K562 (cell line): ENCODE measurements around the gene CUTA. TPM values are rescaled to one million over a fixed set of nuclear protein-coding genes. Genes with fewer than 3 reads are reported as not detected.

Source experiments
- BRD9 ChIP-seq: fragments of 450-650 bp; IDR thresholded peaks from 2 replicates; pipeline ENCODE4 v1.6.1; 2018; ENCODE audit warnings: low read depth; ENCODE audit not compliant: partially characterized antibody
- BRF1 ChIP-seq: IDR thresholded peaks from 3 replicates; pipeline ENCODE4 v1.6.1; 2011; ENCODE audit warnings: borderline replicate concordance, mild to moderate bottlenecking; ENCODE audit not compliant: insufficient read length; ENCODE audit errors: extremely low read depth
- ETV5 ChIP-seq: sonication (generic); formaldehyde crosslinking; IDR thresholded peaks from 2 replicates; pipeline ENCODE4 v1.4.0; 2020; ENCODE audit warnings: low read depth, mild to moderate bottlenecking, missing genetic modification reagents
- FOSL1 ChIP-seq: fragments of 200-800 bp; sonication (Bioruptor generic); conservative IDR thresholded peaks from 2 replicates; pipeline ENCODE4 v1.6.1; 2016; ENCODE audit warnings: missing genetic modification characterization, missing compliant biosample characterization
- FOXM1 ChIP-seq, 2 experiments: fragments of 450-650 bp in 1 of 2; sonication (generic) in 1 of 2; formaldehyde crosslinking in 1 of 2; IDR thresholded peaks; 2 replicates each; pipeline versions ENCODE4 v1.6.1 to v1.9.0; 2017 to 2022; ENCODE audit warnings: low read depth in 2 of 2, mild to moderate bottlenecking in 2 of 2, missing genetic modification reagents in 1 of 2, moderate library complexity in 1 of 2
- L3MBTL2 ChIP-seq: fragments of 450-650 bp; IDR thresholded peaks from 2 replicates; pipeline ENCODE4 v1.6.1; 2016; ENCODE audit warnings: mild to moderate bottlenecking, moderate library complexity
- NBN ChIP-seq: fragments of 450-650 bp; IDR thresholded peaks from 2 replicates; pipeline ENCODE4 v1.6.1; 2016; ENCODE audit warnings: low read depth, mild to moderate bottlenecking
- POLR2B ChIP-seq: fragments of 450-650 bp; IDR thresholded peaks from 2 replicates; pipeline ENCODE4 v1.6.1; 2018; ENCODE audit warnings: low read depth; ENCODE audit not compliant: partially characterized antibody
- PREB ChIP-seq: sonication (generic); formaldehyde crosslinking; IDR thresholded peaks from 2 replicates; pipeline ENCODE4 v1.8.1; 2023; ENCODE audit warnings: mild to moderate bottlenecking, missing genetic modification reagents
- PRMT5 ChIP-seq: sonication (generic); formaldehyde crosslinking; IDR thresholded peaks from 2 replicates; pipeline ENCODE4 v1.5.0; 2020; ENCODE audit warnings: missing genetic modification reagents
- RBM14 ChIP-seq: fragments of 200-400 bp; formaldehyde crosslinking; IDR thresholded peaks from 2 replicates; pipeline ENCODE4 v1.6.1; 2018; ENCODE audit warnings: low read depth, mild to moderate bottlenecking, low read length, moderate library complexity, borderline replicate concordance; ENCODE audit not compliant: insufficient read depth
- SMAD3 ChIP-seq: fragments of 450-650 bp; formaldehyde crosslinking; conservative IDR thresholded peaks from 2 replicates; pipeline ENCODE4 v1.4.0; 2020; ENCODE audit warnings: mild to moderate bottlenecking
- SNIP1 ChIP-seq: fragments of 450-650 bp; IDR thresholded peaks from 2 replicates; pipeline ENCODE4 v1.7.1; 2017; ENCODE audit warnings: low read depth, mild to moderate bottlenecking
- TCF15 ChIP-seq: fragments of 250-450 bp; sonication (Bioruptor Pico); IDR thresholded peaks from 2 replicates; pipeline ENCODE4 v1.8.0; 2022; ENCODE audit warnings: moderate library complexity, mild to moderate bottlenecking, inconsistent platforms
- ZNF253 ChIP-seq: fragments of 250-450 bp; sonication (Bioruptor Pico); conservative IDR thresholded peaks from 2 replicates; pipeline ENCODE4 v1.6.1; 2021; ENCODE audit warnings: mild to moderate bottlenecking
- ZNF589 ChIP-seq: fragments of 200-800 bp; sonication (Bioruptor generic); IDR thresholded peaks from 2 replicates; pipeline ENCODE4 v1.6.1; 2016; ENCODE audit warnings: low read depth, missing genetic modification characterization, missing compliant biosample characterization
- polyA plus RNA-seq, 8 experiments: library from polyadenylated mRNA; depleted of rRNA in 4 of 8; stranded (reverse) in 5 of 8; unstranded in 3 of 8; fragments of >200 nt; fragmentation: Nextera tagmentation in 2 of 8; fragmentation: Illumina TruSeq in 1 of 8; extraction: Ambion mirVana in 2 of 8; extraction: Trizol in 1 of 8; gene quantifications; 2 replicates each; pipeline versions ENCODE4 v1.2.1 to v1.2.3, GENCODE V29; 2011 to 2014; ENCODE audit warnings: inconsistent platforms in 1 of 8, missing spikeins in 1 of 8
- total RNA-seq, 7 experiments: library from RNA; depleted of rRNA in 6 of 7; stranded (reverse); fragments of >200 nt in 6 of 7; fragmentation: Illumina TruSeq in 2 of 7; extraction: Trizol in 2 of 7; gene quantifications; 2 replicates each; pipeline versions ENCODE4 v1.2.1 to v1.2.3, GENCODE V29; 2011 to 2021; ENCODE audit warnings: low replicate concordance in 1 of 7
- TF ChIP-seq, protein P1 (sequence below), 2 experiments: fragments of 450-650 bp; formaldehyde crosslinking in 1 of 2; IDR thresholded peaks; 2 replicates each; pipeline versions ENCODE4 v1.4.0 to v1.6.1; 2014 to 2020; ENCODE audit warnings: mild to moderate bottlenecking in 2 of 2, borderline replicate concordance in 1 of 2, low read depth in 1 of 2

Gene CUTA
- total and polyA plus RNA-seq, 9 of the 15 experiments (the other 6 are each of a cell fraction or from before 2014, with no cell fraction given): 166 to 682 (median 310) TPM

- TF ChIP-seq, protein P1, sequence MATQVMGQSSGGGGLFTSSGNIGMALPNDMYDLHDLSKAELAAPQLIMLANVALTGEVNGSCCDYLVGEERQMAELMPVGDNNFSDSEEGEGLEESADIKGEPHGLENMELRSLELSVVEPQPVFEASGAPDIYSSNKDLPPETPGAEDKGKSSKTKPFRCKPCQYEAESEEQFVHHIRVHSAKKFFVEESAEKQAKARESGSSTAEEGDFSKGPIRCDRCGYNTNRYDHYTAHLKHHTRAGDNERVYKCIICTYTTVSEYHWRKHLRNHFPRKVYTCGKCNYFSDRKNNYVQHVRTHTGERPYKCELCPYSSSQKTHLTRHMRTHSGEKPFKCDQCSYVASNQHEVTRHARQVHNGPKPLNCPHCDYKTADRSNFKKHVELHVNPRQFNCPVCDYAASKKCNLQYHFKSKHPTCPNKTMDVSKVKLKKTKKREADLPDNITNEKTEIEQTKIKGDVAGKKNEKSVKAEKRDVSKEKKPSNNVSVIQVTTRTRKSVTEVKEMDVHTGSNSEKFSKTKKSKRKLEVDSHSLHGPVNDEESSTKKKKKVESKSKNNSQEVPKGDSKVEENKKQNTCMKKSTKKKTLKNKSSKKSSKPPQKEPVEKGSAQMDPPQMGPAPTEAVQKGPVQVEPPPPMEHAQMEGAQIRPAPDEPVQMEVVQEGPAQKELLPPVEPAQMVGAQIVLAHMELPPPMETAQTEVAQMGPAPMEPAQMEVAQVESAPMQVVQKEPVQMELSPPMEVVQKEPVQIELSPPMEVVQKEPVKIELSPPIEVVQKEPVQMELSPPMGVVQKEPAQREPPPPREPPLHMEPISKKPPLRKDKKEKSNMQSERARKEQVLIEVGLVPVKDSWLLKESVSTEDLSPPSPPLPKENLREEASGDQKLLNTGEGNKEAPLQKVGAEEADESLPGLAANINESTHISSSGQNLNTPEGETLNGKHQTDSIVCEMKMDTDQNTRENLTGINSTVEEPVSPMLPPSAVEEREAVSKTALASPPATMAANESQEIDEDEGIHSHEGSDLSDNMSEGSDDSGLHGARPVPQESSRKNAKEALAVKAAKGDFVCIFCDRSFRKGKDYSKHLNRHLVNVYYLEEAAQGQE (IDR thresholded peaks at IDR 0.05; ENCODE audit: borderline replicate concordance): peak; percentile 46; the same call in 1 of the 2 replicates
- TF ChIP-seq, protein P1 (CRISPR knock-in tag; IDR thresholded peaks at IDR 0.05; ENCODE audit: low read depth): no peak
- no peak for TF ChIP-seq POLR2B
- no peak for TF ChIP-seq FOXM1 (IDR thresholded peaks at IDR 0.05; ENCODE audit: low read depth)
- TF ChIP-seq FOXM1 (CRISPR knock-in tag; IDR thresholded peaks at IDR 0.05; ENCODE audit: low read depth): no peak
- TF ChIP-seq RBM14: no peak
- TF ChIP-seq ZNF589 (CRISPR knock-in tag): no peak
- TF ChIP-seq PRMT5 (CRISPR knock-in tag): no peak
- no peak for TF ChIP-seq BRF1
- TF ChIP-seq TCF15 (CRISPR knock-in tag): no peak
- TF ChIP-seq L3MBTL2: peak; percentile 48; the same call in 1 of the 2 replicates
- no peak for TF ChIP-seq SNIP1
- no peak for TF ChIP-seq BRD9
- no peak; the same call in 1 of the 2 replicates for TF ChIP-seq NBN
- TF ChIP-seq PREB (CRISPR knock-in tag): no peak
- TF ChIP-seq FOSL1 (tag): no peak
- TF ChIP-seq ZNF253: no peak
- no peak for TF ChIP-seq SMAD3 (CRISPR knock-in tag)
- TF ChIP-seq ETV5 (CRISPR knock-in tag): no peak
Observed at GRCh38 chr6:33384581-33385020, 33.3 kb downstream of the CUTA start (continued).
